Dedifferentiated amniotic fluid mesenchymal stem cell (primary cell): Measurements from ENCODE around the gene TRIM41.
"Not testable (repeated sequence)": the region's sequence is repeated elsewhere in the genome, so short reads cannot be mapped to it uniquely, and the experiment has no call there.

ENCODE experiments used
- DNase-seq: peaks from one replicate; pipeline ENCODE4 v3.0.0-alpha.2; 2016; ENCODE audit errors: extremely low spot score

Gene TRIM41

DNA sequence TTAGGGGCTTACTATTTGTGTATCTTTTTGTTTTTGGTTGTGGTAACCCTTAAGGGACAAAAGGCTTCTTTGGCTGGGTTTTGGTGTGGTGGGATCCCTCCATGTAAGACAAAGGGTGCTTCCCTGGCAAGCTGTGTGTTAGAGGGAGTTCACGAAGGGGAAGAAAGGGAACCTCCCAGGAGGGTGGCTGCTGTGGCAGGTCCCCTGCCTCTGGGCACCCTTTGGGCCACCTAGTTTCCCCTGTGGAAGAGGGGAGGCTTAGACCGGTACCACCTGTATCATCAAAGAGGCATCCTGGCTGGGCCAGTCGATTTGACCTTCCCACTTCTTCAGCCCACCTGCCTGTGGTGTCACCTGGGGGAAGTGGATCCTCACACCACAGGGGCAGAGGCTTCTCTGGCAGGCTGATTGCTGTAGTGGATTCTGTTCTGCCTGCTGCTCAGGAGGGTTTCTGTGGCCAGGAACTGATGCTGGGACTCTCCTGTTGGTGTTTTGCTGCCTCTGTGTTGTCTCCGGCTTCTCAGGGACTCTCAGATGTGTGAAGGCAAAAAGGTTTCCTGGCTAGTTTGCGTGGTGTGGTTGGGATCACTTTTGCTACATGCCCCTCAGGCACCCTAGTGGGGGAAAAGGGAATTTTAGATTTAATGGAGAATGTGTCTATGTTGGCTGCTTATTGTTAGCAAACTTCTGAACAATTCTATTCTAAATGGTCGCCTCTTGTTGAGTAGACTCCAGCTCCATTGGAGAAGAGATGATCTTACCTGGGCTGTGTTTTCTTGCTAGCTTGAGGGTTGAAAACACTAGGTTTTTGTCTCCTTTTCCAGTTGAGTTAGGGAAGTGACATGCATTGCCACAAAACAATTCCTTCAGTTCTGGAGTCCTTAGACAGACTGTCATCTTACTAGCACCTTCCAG, 61.0 kb downstream of the TRIM41 start:
- not testable (repeated sequence) for DNase-seq
